Activated CD8-positive, alpha-beta T cell treated with anti-CD3 and anti-CD28 coated beads, Interleukin-2, amount 10 ng/mL, durations not matched to agents 7 days and 5 days (primary cell): ENCODE measurements around the gene TGM2. TPM values are rescaled to one million over a fixed set of nuclear protein-coding genes. Genes with fewer than 3 reads are reported as not detected.

Experiments
- ATAC-seq: fragments of 150-1000 bp; cut with Tn5 transposase; one replicate; pipeline ENCODE4 v1.10.0; 2021; ENCODE audit warnings: moderate library complexity
- CTCF ChIA-PET: fragments of 350-600 bp; sonication (Branson Sonifier 250); formaldehyde crosslinking; loops from one replicate; lab custom pipeline; 2021; ENCODE audit warnings: antibody characterized with exemption; lab: Charles Lee
- POLR2A ChIA-PET: fragments of 350-600 bp; sonication (Branson Sonifier 250); formaldehyde crosslinking; loops from one replicate; lab custom pipeline; 2021; ENCODE audit warnings: antibody characterized with exemption; lab: Charles Lee
- DNase-seq: peaks from one replicate; pipeline ENCODE4 v3.0.0-alpha.2; 2020
- H3K27ac Mint-ChIP-seq: one replicate; pipeline ENCODE4 v1.8.0; 2021; ENCODE audit warnings: mild to moderate bottlenecking, mixed read lengths
- H3K27me3 Mint-ChIP-seq: one replicate; pipeline ENCODE4 v1.8.0; 2021; ENCODE audit warnings: low read depth, mixed read lengths
- H3K36me3 Mint-ChIP-seq: one replicate; pipeline ENCODE4 v1.8.0; 2021; ENCODE audit warnings: low read depth, mixed read lengths
- H3K4me1 Mint-ChIP-seq: one replicate; pipeline ENCODE4 v1.8.0; 2021; ENCODE audit warnings: low read depth, mixed read lengths
- H3K4me3 Mint-ChIP-seq: one replicate; pipeline ENCODE4 v1.8.0; 2021; ENCODE audit warnings: mild to moderate bottlenecking, mixed read lengths
- H3K9me3 Mint-ChIP-seq: one replicate; pipeline ENCODE4 v1.8.0; 2022; ENCODE audit warnings: mixed read lengths; ENCODE audit not compliant: insufficient read depth
- total RNA-seq, 2 experiments: library from RNA; stranded (reverse); gene quantifications; one replicate each; pipeline ENCODE4 v1.2.3, GENCODE V29; 2021

The TGM2 gene
- total RNA-seq, 2 experiments from 2014 or later = 0.31 to 0.34 TPM

DNA sequence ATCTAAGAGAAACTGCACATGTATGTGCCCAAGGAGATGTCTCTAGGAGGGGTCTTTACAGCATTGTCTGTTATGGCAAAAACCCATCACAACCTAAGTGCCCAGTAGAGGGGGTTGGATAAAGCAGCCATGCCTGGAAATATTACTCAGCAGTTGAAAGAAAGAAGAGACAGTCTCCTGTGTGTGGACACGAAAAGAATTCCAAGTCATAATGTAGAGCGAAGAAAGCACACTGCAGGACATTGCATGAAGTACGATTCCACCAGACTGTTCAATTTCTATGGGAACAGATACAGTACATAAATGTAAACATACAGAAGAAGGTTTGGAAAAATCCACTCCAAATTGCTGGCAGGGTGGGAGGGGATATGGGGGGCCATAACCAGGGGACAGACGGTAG lies 7.3 kb upstream of the TGM2 start:
- Mint-ChIP-seq H3K36me3 (no peaks in the 10 kb centered on the region), H3K9me3 (no peaks in the 10 kb centered on the region), H3K27me3 (peaks cover 18% of the 10 kb centered on the region), H3K27ac (no peak overlapping the region), H3K4me3 (no peak overlapping the region), H3K4me1 (peaks cover 27% of the 10 kb centered on the region)
- CTCF ChIA-PET = interaction anchor here (1.5 kb wide), 1 partner anchor 58 kb away, joined by 3 read pairs; no protein-coding TSS in a partner anchor
- POLR2A ChIA-PET = no interaction called here
- DNase-seq = no peak
- no peak for ATAC-seq

DNA sequence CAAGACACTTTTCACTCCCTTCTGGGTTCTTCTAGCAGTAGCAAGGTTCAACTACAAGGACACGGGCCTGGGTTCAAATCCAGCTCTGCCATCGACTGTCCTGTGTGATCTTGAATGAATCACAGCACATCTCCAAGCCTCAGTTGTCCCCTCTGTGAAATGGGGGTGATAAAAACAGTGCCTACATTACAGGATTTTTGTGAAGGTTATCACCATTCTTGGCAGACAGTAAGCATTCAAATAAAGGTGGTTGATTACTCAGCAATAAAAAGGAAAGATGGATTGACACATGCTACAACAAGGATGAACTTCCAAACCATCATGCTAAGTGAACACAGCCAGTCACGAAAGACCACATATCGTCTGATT lies 6.6 kb upstream of the TGM2 start:
- Mint-ChIP-seq H3K27me3 (peaks cover 13% of the 10 kb centered on the region), H3K4me3 (no peak overlapping the region), H3K27ac (no peak overlapping the region), H3K36me3 (no peaks in the 10 kb centered on the region), H3K9me3 (no peaks in the 10 kb centered on the region), H3K4me1 (peaks cover 27% of the 10 kb centered on the region)
- POLR2A ChIA-PET = no interaction called here
- DNase-seq (no peak), ATAC-seq (no peak)
- CTCF ChIA-PET = no interaction called here

DNA sequence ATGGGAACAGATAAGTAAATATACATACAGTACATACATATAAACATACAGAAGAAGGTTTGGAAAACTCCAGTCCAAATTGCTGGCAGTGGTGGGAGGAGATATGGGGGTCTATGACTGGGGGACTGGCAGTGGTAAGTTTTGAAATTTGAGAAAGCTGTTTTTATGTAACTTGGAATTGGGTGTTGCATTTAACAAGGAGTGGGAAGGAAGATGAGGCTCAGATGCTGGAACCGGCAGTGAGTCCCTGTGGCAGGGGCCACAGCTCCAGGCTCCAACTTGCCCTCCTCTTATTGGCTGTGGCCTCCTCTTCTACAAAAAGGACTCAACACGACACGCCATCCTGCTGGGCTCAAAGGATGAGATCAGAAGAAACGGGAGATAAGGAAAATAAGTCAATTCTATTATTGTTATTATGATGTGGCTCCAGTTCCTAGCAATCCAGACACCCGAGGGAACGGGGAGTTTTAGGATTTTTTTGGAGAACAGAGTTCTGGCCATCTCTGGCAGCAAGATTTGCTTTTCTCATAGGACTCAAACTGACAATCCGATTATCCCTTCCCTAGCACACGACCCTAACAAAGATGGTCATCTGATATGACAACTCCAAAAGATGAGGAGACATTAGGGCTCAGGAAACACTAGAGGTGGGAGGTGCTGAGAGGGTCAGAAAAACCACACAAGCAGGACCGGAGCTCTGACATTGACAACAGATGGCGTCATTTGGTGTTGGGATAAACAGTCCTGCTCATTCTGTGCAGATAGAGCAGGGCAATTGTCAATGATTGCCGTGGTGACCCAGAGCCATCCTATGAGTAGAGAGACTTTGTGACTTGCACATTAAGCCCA lies 6.0 kb upstream of the TGM2 start:
- peaks cover 28% of the 10 kb centered on the region for H3K4me1 Mint-ChIP-seq
- POLR2A ChIA-PET = no interaction called here
- ATAC-seq = no peak

DNA sequence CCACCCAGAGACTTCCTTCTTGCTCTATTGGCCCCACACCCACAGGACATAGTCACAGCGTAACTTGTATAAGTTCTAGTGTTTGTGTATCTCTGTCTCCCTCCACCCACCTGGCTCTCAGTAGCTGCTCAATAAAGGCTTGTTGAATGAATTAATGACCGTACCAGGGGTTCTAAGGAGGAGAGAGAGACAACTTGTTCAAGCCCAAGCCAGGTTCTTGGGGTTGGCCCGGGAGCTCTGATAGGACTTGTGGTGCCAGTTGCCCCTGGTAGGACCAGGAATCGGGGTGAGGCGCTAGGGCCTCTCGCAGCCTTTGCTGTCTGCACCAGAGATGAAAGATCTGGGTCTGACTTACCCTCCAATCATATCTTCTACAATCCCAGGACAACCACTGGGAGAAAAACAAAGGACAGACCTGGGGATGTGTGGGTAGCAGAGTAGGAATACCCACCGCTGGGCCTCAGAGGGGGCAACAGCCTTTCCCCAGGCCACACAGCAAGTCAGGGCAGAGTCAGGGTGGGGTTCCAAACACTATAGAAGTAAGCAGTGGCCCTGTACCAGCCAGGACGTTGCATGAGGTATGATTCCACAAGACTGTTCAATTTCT lies 5.3 kb upstream of the TGM2 start:
- CTCF ChIA-PET = interaction anchor here (0.9 to 1.7 kb wide), 2 partner anchors 97 to 113 kb away, joined by 3 to 5 read pairs; no protein-coding TSS in a partner anchor

More for the DNA sequence above, 6.0 kb upstream of the TGM2 start:
- no peaks in the 10 kb centered on the region for H3K9me3 Mint-ChIP-seq
- CTCF ChIA-PET = interaction anchor here (0.9 to 1.7 kb wide), 2 partner anchors 97 to 113 kb away, joined by 3 to 5 read pairs; no protein-coding TSS in a partner anchor
- H3K27ac Mint-ChIP-seq = no peak overlapping the region
- H3K4me3 Mint-ChIP-seq = no peak overlapping the region
- no peak for DNase-seq
- H3K27me3 Mint-ChIP-seq = peaks cover 14% of the 10 kb centered on the region
- no peaks in the 10 kb centered on the region for H3K36me3 Mint-ChIP-seq

DNA sequence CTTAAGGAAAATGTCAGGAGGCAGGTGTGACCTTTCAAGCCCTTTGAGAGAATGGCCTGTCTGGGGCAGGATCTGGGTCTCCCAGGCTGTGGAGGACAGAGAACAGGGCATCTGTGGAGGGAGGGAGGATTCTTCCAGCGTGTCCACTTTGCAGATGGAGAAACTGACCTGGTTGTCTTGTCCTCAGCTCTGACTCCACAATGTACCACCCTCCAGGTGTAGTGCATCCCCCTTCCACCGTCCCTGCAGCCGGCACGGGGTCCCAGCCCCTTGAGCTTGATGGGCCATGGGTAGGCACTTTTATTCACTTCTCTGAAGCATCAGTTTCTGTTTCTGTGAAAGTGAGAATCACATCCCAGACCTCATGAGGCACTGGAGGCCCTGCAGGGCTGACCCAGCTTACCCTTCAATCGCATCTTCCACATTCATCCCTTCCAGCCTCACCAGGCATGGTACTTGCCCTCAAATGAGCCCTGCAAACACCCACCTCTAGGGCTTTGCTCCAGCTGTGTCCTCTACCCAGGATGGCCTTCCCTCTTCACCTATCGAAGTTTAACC lies 4.6 kb upstream of the TGM2 start:
- H3K4me3 Mint-ChIP-seq = no peak overlapping the region
- DNase-seq (no peak), ATAC-seq (no peak)
- peak overlapping the region; percentile 44 for H3K27ac Mint-ChIP-seq
- peaks cover 20% of the 10 kb centered on the region for H3K27me3 Mint-ChIP-seq
- CTCF ChIA-PET = interaction anchor here (0.9 to 1.7 kb wide), 3 partner anchors 56 to 112 kb away, joined by 3 to 5 read pairs (median 3); no protein-coding TSS in a partner anchor
- H3K36me3 Mint-ChIP-seq = no peaks in the 10 kb centered on the region
- H3K4me1 Mint-ChIP-seq = peaks cover 26% of the 10 kb centered on the region
- H3K9me3 Mint-ChIP-seq = no peaks in the 10 kb centered on the region
- POLR2A ChIA-PET = no interaction called here

More for the DNA sequence above, 5.3 kb upstream of the TGM2 start:
- H3K4me3 Mint-ChIP-seq = no peak overlapping the region
- no peaks in the 10 kb centered on the region for H3K36me3 Mint-ChIP-seq
- peaks cover 21% of the 10 kb centered on the region for H3K27me3 Mint-ChIP-seq
- ATAC-seq (no peak), DNase-seq (no peak)
- peaks cover 28% of the 10 kb centered on the region for H3K4me1 Mint-ChIP-seq
- H3K9me3 Mint-ChIP-seq = no peaks in the 10 kb centered on the region
- peak overlapping the region; percentile 44 for H3K27ac Mint-ChIP-seq
- POLR2A ChIA-PET = no interaction called here

DNA sequence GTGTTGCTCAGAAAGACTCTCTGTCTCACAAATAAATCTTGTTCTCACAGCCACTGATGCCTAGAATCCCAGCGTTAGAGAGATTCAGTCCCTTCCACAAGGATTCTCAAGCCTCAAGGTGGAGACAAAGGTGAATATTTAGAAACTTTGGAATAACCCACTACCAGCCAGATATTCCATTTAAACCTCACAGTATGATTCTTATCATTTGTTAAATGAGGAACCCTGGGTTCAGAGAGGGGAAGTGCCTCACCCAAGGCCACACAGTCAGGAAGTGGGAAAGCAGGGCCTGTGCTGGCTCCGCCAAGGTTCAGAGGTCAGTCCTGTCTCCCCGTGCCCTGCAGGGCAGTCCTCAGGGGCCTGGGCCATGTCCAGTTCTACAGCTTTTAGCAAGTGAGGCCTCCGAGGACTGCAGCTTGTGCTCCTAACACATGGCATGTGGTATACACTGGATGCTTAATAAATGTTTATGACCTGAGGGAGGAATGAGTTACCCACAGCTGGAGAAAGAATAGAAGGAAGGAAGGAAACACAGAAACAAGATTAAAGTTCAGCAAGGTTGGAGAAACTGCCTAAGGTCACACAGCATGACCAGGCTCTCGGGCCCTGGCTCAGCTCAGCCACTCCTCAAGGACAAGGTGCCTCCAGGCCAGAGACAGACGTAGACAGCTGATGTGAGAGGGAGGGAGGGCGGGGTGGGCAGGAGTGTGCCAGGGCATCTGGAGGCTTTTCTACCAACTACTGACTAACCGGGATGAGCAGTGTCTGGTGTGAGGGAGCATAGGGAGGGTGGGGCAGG lies 3.9 kb upstream of the TGM2 start:
- Mint-ChIP-seq H3K27me3 (peaks cover 21% of the 10 kb centered on the region), H3K9me3 (no peaks in the 10 kb centered on the region), H3K36me3 (no peaks in the 10 kb centered on the region), H3K4me3 (no peak overlapping the region), H3K4me1 (peaks cover 26% of the 10 kb centered on the region), H3K27ac (peak overlapping the region; percentile 18)
- POLR2A ChIA-PET = no interaction called here
- CTCF ChIA-PET = interaction anchor here (1.6 to 1.7 kb wide), 2 partner anchors 55 to 95 kb away, joined by 3 to 5 read pairs; no protein-coding TSS in a partner anchor
- no peak for DNase-seq
- ATAC-seq = no peak

DNA sequence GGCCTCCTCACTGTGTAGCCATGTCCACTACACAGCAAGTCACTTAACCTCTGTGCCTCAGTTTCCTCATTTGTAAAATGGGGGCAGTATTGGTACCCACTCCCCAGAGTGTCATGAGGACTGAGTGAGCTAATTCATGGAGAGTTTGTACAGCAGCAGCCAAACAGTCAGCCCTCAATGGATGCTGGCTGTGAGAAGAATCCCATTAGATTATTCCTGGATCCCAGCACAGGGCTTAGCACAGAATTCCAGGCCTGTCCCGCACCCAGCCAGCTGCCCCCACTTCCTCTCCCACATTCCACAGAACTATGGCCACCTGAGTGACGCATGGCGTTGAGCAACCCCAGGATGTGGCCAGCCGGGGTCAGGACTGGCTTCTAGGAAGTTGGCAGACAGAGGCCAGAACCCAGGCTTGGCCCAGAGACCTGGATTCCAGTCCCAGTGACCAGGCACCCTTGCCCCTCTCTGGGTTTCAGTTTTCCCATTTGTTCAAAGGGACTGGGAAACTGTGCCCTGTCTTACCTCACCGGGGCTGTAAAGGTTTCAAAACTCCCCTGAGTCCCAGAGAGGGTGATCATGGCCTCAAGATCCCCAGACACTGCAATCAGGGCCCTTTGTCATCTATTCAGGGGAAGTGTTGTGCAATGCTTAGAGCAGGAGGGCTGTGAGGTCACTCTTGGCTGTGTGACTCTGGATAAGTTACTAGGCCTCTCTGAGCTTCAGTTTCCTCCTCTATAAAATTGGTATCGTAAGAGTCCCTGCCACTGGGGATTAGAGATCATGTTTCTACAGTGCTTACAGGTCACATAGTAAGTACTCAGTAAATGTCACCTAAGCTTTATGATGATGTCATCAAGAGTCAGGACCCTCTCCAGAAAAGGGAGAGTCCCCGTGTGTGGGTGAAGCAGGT lies 3.0 kb upstream of the TGM2 start:
- ATAC-seq (no peak), DNase-seq (no peak)
- POLR2A ChIA-PET = interaction anchor here (0.7 kb wide), 1 partner anchor 115 kb away, joined by 3 read pairs; no protein-coding TSS in a partner anchor
- Mint-ChIP-seq H3K27me3 (peaks cover 21% of the 10 kb centered on the region), H3K9me3 (no peaks in the 10 kb centered on the region), H3K4me1 (peaks cover 26% of the 10 kb centered on the region), H3K36me3 (no peaks in the 10 kb centered on the region), H3K27ac (peak overlapping the region; percentile 18), H3K4me3 (no peak overlapping the region)
- CTCF ChIA-PET = interaction anchor here (1.6 to 2.1 kb wide), 2 partner anchors 54 to 110 kb away, joined by 3 to 11 read pairs; no protein-coding TSS in a partner anchor

DNA sequence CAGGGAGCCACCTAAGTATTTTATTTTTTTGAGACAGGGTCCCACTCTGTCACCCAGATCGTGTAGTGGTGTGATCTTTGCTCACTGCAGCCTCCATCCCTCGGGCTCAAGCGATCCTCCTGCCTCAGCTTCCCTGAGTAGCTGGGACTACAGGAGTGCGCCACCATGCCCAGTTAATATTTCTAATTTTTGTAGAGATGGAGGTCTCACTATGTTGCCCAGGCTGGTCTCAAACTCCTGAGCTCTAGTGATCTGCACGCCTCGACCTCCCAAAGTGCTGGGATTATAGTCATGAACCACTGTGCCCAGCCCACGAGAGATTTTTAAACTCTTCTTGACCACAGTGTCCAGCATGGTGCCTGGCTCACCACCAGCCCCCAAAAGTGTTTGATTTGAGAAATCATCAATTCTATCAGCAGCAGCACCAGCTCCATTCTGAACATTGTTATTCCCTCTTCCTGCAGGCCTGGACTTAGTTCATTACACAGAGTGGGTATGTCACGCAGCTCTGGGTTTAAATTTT lies 2.3 kb upstream of the TGM2 start:
- Mint-ChIP-seq H3K27ac (no peak overlapping the region), H3K36me3 (no peaks in the 10 kb centered on the region), H3K4me3 (no peak overlapping the region), H3K27me3 (peaks cover 18% of the 10 kb centered on the region), H3K9me3 (no peaks in the 10 kb centered on the region), H3K4me1 (peaks cover 26% of the 10 kb centered on the region)
- ATAC-seq (no peak), DNase-seq (no peak)
- ChIA-PET POLR2A (interaction anchor here (0.7 kb wide), 1 partner anchor 115 kb away, joined by 3 read pairs; no protein-coding TSS in a partner anchor), CTCF (interaction anchor here (2.1 kb wide), 1 partner anchor 110 kb away, joined by 11 read pairs; no protein-coding TSS in a partner anchor)

DNA sequence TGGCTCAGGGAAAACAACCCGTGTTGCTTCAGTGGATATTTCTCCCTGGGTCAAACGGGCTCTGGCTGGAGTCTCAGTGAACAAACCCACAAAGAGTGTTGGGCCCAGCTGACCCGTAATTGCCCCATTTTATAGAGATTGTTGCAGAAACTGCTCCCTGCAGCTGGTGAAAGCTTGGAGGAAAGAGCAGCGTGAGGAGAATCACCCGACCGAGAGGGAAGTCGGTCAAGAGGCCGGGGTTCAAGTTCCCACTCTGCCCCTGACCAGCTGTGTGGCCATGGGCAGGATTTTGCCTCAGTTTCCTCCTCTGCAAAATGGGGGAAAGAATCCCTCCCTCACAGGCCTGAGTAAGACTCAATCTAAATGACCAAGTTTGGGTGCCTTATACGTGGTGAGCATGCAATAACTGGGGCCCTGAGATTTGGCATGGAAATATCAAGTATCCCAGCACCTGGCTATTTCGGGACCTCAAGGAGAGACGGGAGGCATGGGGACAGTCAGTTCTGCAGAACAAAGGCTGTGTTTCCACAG lies 1.7 kb upstream of the TGM2 start:
- H3K27ac Mint-ChIP-seq = no peak overlapping the region
- peaks cover 26% of the 10 kb centered on the region for H3K4me1 Mint-ChIP-seq
- POLR2A ChIA-PET = no interaction called here
- ATAC-seq (no peak), DNase-seq (no peak)
- no peaks in the 10 kb centered on the region for H3K9me3 Mint-ChIP-seq
- no peaks in the 10 kb centered on the region for H3K36me3 Mint-ChIP-seq
- H3K4me3 Mint-ChIP-seq = no peak overlapping the region
- peaks cover 15% of the 10 kb centered on the region for H3K27me3 Mint-ChIP-seq
- CTCF ChIA-PET = interaction anchor here (0.9 to 2.1 kb wide), 4 partner anchors 15 to 109 kb away, joined by 3 to 11 read pairs (median 4); no protein-coding TSS in a partner anchor
